ENCODE results near the gene FGF14.

- no peak for TF ChIP-seq CTCF (IDR thresholded peaks at IDR 0.05)
- TF ChIP-seq ZFX (IDR thresholded peaks at IDR 0.05; ENCODE audit: borderline replicate concordance) = no peak
Measured at GRCh38 chr13:102090532-102090931, 311.3 kb downstream of the FGF14 start.

Measured in 22Rv1 (cell line).